SU-DHL-6 (cell line): ENCODE results near the gene TRRAP.

ENCODE experiments used
- CTCF ChIP-seq: fragments of 200-600 bp; sonication (generic); IDR thresholded peaks from one replicate; pipeline ENCODE4 v1.5.1; 2017; ENCODE audit warnings: antibody characterized with exemption, mild to moderate bottlenecking, low read length, moderate library complexity; ENCODE audit not compliant: insufficient read depth, poor library complexity, severe bottlenecking
- EZH2phosphoT487 ChIP-seq: fragments of 200-600 bp; sonication (generic), shearing (Covaris generic); conservative IDR thresholded peaks from 2 replicates; pipeline ENCODE4 v1.6.1; 2018; ENCODE audit warnings: mild to moderate bottlenecking, antibody characterized with exemption, low read length, moderate library complexity, mixed read lengths

GRCh38 chr7:98866351-98866750 is 12.0 kb upstream of the TRRAP start:
- TF ChIP-seq CTCF = no peak
- no peak for TF ChIP-seq EZH2phosphoT487
